ENCODE data around the gene UBAP1. TPM values are rescaled to one million over a fixed set of nuclear protein-coding genes. Genes with fewer than 3 reads are reported as not detected.

Gene UBAP1
- polyA plus RNA-seq, 3 donors: 32.5 to 44.5 (median 39.2) TPM

- no peaks in the 10 kb centered on the region for H3K79me2 ChIP-seq (ENCODE audit: insufficient read depth, low read length)
- no peaks in the 10 kb centered on the region for H3K9me3 ChIP-seq (replicated peaks in 1 of 2; ENCODE audit: control insufficient read depth in 1 of 2, insufficient read depth in 1 of 2, low read length in 2 of 2)
- no peak overlapping the region for H3K4me2 ChIP-seq (replicated peaks; ENCODE audit: extremely low read depth, low read length, poor library complexity, severe bottlenecking)
- Mint-ChIP-seq H3K4me1 (peaks cover 2% of the 10 kb centered on the region), H3K36me3 (no peaks in the 10 kb centered on the region), H3K27me3 (ENCODE audit: low read depth in 3 of 3) (peaks cover 0 to 5% (median 1%) of the 10 kb centered on the region in 3 donors), H3K9me3 (peaks cover 0 to 1% (median 0%) of the 10 kb centered on the region in 7 donors), H3K4me3 (no peak overlapping the region), H3K27ac (no peak overlapping the region)
- no peak overlapping the region for H3K9ac ChIP-seq (ENCODE audit: insufficient read depth, low read length, poor library complexity, severe bottlenecking)
- no peak for DNase-seq
- no peaks in the 10 kb centered on the region for H4K20me1 ChIP-seq (ENCODE audit: insufficient read depth, low read length)
- no peak overlapping the region for H3K4me3 ChIP-seq (replicated peaks in 1 of 3; ENCODE audit: low read depth in 2 of 3, low read length in 3 of 3)
- H3K27me3 ChIP-seq (ENCODE audit: control insufficient read depth in 2 of 2, insufficient read depth in 2 of 2, low read length in 2 of 2): no peaks in the 10 kb centered on the region
- intact Hi-C loops (cut with micrococcal nuclease): no loop called here
- no peak overlapping the region for H3K27ac ChIP-seq (ENCODE audit: low read depth in 1 of 2, low read length in 2 of 2)
- no peak overlapping the region for H2AFZ ChIP-seq (ENCODE audit: insufficient read depth, low read depth, low read length, poor library complexity, severe bottlenecking)
- 100% methylated on average over 2 of the region's 4 CpGs for WGBS (ENCODE audit: insufficient coverage)
- no peak for TF ChIP-seq CTCF (IDR thresholded peaks at IDR 0.05)
- no peaks in the 10 kb centered on the region for H3K4me1 ChIP-seq (ENCODE audit: control insufficient read depth in 1 of 2, insufficient read depth in 2 of 2, low read length in 2 of 2)
- H3K36me3 ChIP-seq (replicated peaks in 1 of 2; ENCODE audit: control insufficient read depth in 1 of 2, insufficient read depth in 2 of 2, low read length in 2 of 2): no peaks in the 10 kb centered on the region
Measured at GRCh38 chr9:34151398-34151797, 27.4 kb upstream of the UBAP1 start.

GRCh38 chr9:34154057-34154456 is 24.8 kb upstream of the UBAP1 start:
- Histone ChIP-seq H3K9ac (ENCODE audit: insufficient read depth, low read length, poor library complexity, severe bottlenecking) (no peak overlapping the region), H3K36me3 (replicated peaks in 1 of 2; ENCODE audit: control insufficient read depth in 1 of 2, insufficient read depth in 2 of 2, low read length in 2 of 2) (no peaks in the 10 kb centered on the region), H2AFZ (ENCODE audit: insufficient read depth, low read depth, low read length, poor library complexity, severe bottlenecking) (no peak overlapping the region), H3K79me2 (ENCODE audit: insufficient read depth, low read length) (no peaks in the 10 kb centered on the region), H3K4me3 (replicated peaks in 1 of 3; ENCODE audit: low read depth in 2 of 3, low read length in 3 of 3) (no peak overlapping the region), H3K9me3 (replicated peaks in 1 of 2; ENCODE audit: control insufficient read depth in 1 of 2, insufficient read depth in 1 of 2, low read length in 2 of 2) (no peaks in the 10 kb centered on the region), H3K27me3 (ENCODE audit: control insufficient read depth in 2 of 2, insufficient read depth in 2 of 2, low read length in 2 of 2) (no peaks in the 10 kb centered on the region), H3K4me1 (ENCODE audit: control insufficient read depth in 1 of 2, insufficient read depth in 2 of 2, low read length in 2 of 2) (no peaks in the 10 kb centered on the region), H3K27ac (ENCODE audit: low read depth in 1 of 2, low read length in 2 of 2) (no peak overlapping the region), H3K4me2 (replicated peaks; ENCODE audit: extremely low read depth, low read length, poor library complexity, severe bottlenecking) (no peak overlapping the region), H4K20me1 (ENCODE audit: insufficient read depth, low read length) (no peaks in the 10 kb centered on the region)
- Mint-ChIP-seq H3K27ac (no peak overlapping the region), H3K4me3 (no peak overlapping the region), H3K4me1 (peaks cover 3% of the 10 kb centered on the region), H3K36me3 (no peaks in the 10 kb centered on the region), H3K9me3 (no peaks in the 10 kb centered on the region), H3K27me3 (ENCODE audit: low read depth in 3 of 3) (peaks cover 0 to 5% (median 1%) of the 10 kb centered on the region in 3 donors)
- intact Hi-C loops (cut with micrococcal nuclease): no loop called here
- WGBS (ENCODE audit: insufficient coverage): no CpG with 5 or more reads among the region's 1 CpG
- DNase-seq: no peak
- no peak for TF ChIP-seq CTCF (IDR thresholded peaks at IDR 0.05)

All from CD14-positive monocyte (primary cell).